Adrenal gland (tissue), 12 donors: ENCODE data around the gene PRR35. TPM values are rescaled to one million over a fixed set of nuclear protein-coding genes. Genes with fewer than 3 reads are reported as not detected.

Source experiments
- DNase-seq, 7 donors: peaks; one replicate each; pipeline ENCODE4 v3.0.0-alpha.2; 2019 to 2020
- H3K27ac ChIP-seq, 5 donors: fragments of 200-600 bp; sonication (generic) in 4 of 5; 1 replicate in 3 of 5; 2 replicates in 2 of 5; pipeline versions ENCODE4 v1.5.1 to v1.8.0; 2016 to 2020; ENCODE audit warnings: mild to moderate bottlenecking in 1 of 5
- H3K27me3 ChIP-seq: fragments of 200-600 bp; 2 replicates; pipeline ENCODE4 v1.8.0; 2021
- H3K36me3 ChIP-seq, 2 donors: fragments of 200-600 bp; replicated peaks in 1 of 2; 1 replicate in 1 of 2; 2 replicates in 1 of 2; pipeline versions ENCODE4 v1.5.1 to v1.8.0; 2018 to 2022
- H3K4me1 ChIP-seq, 2 donors: fragments of 200-600 bp; replicated peaks in 1 of 2; 1 replicate in 1 of 2; 2 replicates in 1 of 2; pipeline versions ENCODE4 v1.5.1 to v1.8.0; 2018 to 2021
- H3K4me3 ChIP-seq, 4 donors: fragments of 200-600 bp; sonication (generic) in 3 of 4; one replicate each; pipeline ENCODE4 v1.5.1; 2016 to 2018
- H3K9me3 ChIP-seq, 3 donors: fragments of 200-600 bp; sonication (generic) in 1 of 3; replicated peaks in 1 of 3; 1 replicate in 2 of 3; 2 replicates in 1 of 3; pipeline versions ENCODE4 v1.5.1 to v1.8.0; 2016 to 2021
- POLR2A ChIP-seq, 2 donors: fragments of 450-650 bp; IDR thresholded peaks; one replicate each; pipeline ENCODE4 v1.6.1; 2017; ENCODE audit warnings: antibody characterized with exemption in 2 of 2, mild to moderate bottlenecking in 2 of 2, moderate library complexity in 1 of 2
- WGBS, 4 donors: extraction: QIAGEN DNeasy Blood & Tissue Kit in 2 of 4; methylation state at CpG; one replicate each; pipeline versions ENCODE4 v1.1.5 to v1.1.7; 2013 to 2017; 5-methylcytosine and 5-hydroxymethylcytosine counted together
- intact Hi-C, 2 donors: fragments of 100-400 bp; cut with DNase I; formaldehyde crosslinking; loops; one replicate each; pipeline versions ENCODE4 v1.14.1 to v1.15.0; 2022 to 2023
- polyA plus RNA-seq, 3 donors: library from polyadenylated mRNA; stranded (reverse); fragments of 200-250 nt in 2 of 3; fragments of 350-450 nt in 1 of 3; fragmentation: Illumina TruSeq in 1 of 3; extraction: RNeasy Lipid Tissue Mini Kit (QIAGEN cat#74804) in 1 of 3; gene quantifications; one replicate each; pipeline ENCODE4 v1.2.3, GENCODE V29; 2013 to 2014
- total RNA-seq, 9 donors: library from RNA; depleted of rRNA in 4 of 9; stranded (reverse); fragments of >200 nt in 4 of 9; fragments of 120-200 nt in 1 of 9; fragmentation: NEBNext Ultra II Directional in 1 of 9; extraction: Animal tissue kit (Norgen Biotek cat#: 25700) in 1 of 9; gene quantifications; one replicate each; pipeline versions ENCODE4 v1.1.0 to v1.2.4, GENCODE V29; 2013 to 2023
- TF ChIP-seq, protein P1 (sequence below), 6 experiments: fragments of 450-650 bp in 4 of 6; fragments of 200-600 bp in 2 of 6; sonication (generic) in 1 of 6; IDR thresholded peaks; 1 replicate in 5 of 6; 2 replicates in 1 of 6; pipeline versions ENCODE4 v1.5.1 to v1.8.0; 2016 to 2021; ENCODE audit warnings: antibody characterized with exemption in 6 of 6, mild to moderate bottlenecking in 2 of 6, moderate library complexity in 1 of 6
- donor health status: healthy with polysubstance abuse.
- donor health status: Bipolar disorder and iron deficiency.
- donor health status: DM: yes; HTN: yes; CAD: no.
- donor health status: DM: no; HTN: no; CAD: no.
- donor health status: DM: no; HTN: no; CAD: no.
- donor health status: DM: yes; HTN: yes; CAD: no.

PRR35 gene
- total and polyA plus RNA-seq, 12 donors, result not detected

DNA sequence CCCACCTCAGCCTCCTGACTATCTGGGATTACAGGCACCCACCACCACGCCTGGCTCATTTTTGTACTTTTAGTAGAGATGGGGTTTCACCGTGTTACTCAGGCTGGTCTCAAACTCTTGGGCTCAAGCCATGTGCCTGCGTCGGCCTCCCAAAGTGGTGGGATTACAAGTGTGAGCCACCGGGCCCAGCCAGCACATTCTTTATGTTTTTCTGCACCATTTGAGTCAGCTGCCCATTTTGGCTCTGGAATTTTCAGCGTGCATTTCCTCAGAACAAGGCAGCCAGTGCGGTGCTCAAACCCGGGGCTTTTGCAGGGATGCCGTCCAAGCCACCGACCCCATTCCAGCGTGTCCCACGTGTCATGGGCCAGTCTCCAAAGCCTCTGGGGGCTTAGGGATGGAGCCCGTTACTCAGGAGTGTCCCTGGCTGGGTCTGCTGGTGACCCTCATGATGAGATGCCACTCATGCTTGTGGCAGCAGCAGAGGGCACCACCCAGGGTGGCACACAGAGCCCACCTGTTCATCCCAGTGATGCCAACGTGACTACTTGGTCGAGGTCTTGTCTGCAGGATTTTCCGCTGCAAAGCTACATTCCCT is 26.0 kb downstream of the PRR35 start:
- H3K27me3 ChIP-seq, result no peaks in the 10 kb centered on the region
- H3K4me3 ChIP-seq, result no peak overlapping the region
- intact Hi-C loops, result no loop called here
- H3K9me3 ChIP-seq, result no peaks in the 10 kb centered on the region
- H3K36me3 ChIP-seq, result no peaks in the 10 kb centered on the region
- H3K27ac ChIP-seq, result no peak overlapping the region
- TF ChIP-seq, protein P1, sequence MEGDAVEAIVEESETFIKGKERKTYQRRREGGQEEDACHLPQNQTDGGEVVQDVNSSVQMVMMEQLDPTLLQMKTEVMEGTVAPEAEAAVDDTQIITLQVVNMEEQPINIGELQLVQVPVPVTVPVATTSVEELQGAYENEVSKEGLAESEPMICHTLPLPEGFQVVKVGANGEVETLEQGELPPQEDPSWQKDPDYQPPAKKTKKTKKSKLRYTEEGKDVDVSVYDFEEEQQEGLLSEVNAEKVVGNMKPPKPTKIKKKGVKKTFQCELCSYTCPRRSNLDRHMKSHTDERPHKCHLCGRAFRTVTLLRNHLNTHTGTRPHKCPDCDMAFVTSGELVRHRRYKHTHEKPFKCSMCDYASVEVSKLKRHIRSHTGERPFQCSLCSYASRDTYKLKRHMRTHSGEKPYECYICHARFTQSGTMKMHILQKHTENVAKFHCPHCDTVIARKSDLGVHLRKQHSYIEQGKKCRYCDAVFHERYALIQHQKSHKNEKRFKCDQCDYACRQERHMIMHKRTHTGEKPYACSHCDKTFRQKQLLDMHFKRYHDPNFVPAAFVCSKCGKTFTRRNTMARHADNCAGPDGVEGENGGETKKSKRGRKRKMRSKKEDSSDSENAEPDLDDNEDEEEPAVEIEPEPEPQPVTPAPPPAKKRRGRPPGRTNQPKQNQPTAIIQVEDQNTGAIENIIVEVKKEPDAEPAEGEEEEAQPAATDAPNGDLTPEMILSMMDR (IDR thresholded peaks at IDR 0.05), result no peak
- TF ChIP-seq POLR2A (IDR thresholded peaks at IDR 0.05), result no peak
- WGBS, 4 donors, result 40 to 44% (median 42%) methylated on average over 9 to 16 of the region's 16 CpGs
- H3K4me1 ChIP-seq, result peaks cover 15 to 19% of the 10 kb centered on the region in 2 donors
- DNase-seq, result peak in 1 of 7 donors; percentile 24

DNA sequence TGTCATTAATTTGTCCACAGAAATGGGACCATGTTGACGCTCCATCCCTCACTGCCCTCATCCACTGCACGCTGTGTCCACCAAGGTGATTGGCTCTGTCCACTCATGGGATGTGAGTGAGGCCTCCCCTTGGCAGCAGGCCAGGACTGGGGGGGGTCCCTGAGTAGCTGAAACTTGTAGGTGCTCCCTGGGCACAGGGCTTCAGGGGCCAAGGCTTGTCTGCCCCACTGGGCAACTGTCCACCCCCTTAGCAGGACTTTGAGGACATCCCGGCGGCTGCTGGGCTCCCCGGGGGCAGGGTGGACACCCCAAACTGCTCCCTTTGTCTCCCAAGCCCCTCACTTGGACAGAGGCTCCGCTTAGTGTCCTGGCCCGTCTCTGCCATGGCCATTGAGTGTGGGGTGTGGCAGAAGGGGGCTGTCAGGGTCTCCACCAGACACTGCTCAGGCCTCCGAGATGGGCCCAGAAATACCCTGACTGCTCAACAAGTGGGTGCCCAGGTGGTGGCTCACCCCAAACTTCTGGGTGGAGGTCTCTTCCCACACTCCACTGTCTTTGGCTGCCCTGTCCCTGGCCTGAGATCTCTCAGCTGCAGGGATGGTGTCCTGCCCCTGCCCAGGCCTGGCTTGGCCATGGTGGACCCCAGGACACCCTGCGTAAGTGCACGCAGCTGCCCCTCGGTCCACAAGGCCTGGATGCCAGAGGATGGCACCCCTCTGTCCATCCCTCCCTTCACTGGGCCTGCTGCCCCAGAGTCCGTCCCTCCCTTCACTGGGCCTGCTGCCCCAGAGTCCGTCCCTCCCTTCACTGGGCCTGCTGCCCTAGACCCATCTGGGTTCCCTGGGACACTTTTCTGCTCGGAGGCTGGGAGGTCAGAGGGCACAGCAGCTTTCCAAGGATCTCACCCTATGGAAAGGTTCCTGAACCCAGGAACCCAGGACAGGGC is 26.7 kb downstream of the PRR35 start:
- 0 to 64% (median 59%) methylated on average over 1 to 14 of the region's 14 CpGs for WGBS, 4 donors
- peak overlapping the region in 2 of 5 donors; percentile 3 to 98 for H3K27ac ChIP-seq
- DNase-seq, result peak in 5 of 7 donors; percentile 45 to 81 (median 64)
- no peaks in the 10 kb centered on the region for H3K27me3 ChIP-seq
- no peak overlapping the region for H3K4me3 ChIP-seq
- no peaks in the 10 kb centered on the region for H3K36me3 ChIP-seq
- intact Hi-C loops, result no loop called here
- TF ChIP-seq POLR2A (IDR thresholded peaks at IDR 0.05), result no peak
- TF ChIP-seq, protein P1 (IDR thresholded peaks at IDR 0.05), result no peak
- no peaks in the 10 kb centered on the region for H3K9me3 ChIP-seq
- H3K4me1 ChIP-seq, result peaks cover 16 to 23% of the 10 kb centered on the region in 2 donors

GRCh38 chr16:588639-588888 is 28.4 kb downstream of the PRR35 start:
- Histone ChIP-seq H3K27ac (peak overlapping the region; percentile 96 to 100 (median 98)), H3K4me1 (peaks cover 24 to 37% of the 10 kb centered on the region in 2 donors), H3K4me3 (peak overlapping the region; percentile 66 to 89 (median 82)), H3K27me3 (no peaks in the 10 kb centered on the region), H3K9me3 (no peaks in the 10 kb centered on the region), H3K36me3 (no peaks in the 10 kb centered on the region)
- 0 to 1% (median 0%) methylated on average over 20 to 21 of the region's 21 CpGs; no CpG with 5 or more reads in 1 of the 4 donors for WGBS, 4 donors
- TF ChIP-seq POLR2A (IDR thresholded peaks at IDR 0.05), result no peak
- TF ChIP-seq, protein P1 (IDR thresholded peaks at IDR 0.05), result no peak
- DNase-seq, result peak; percentile 62 to 88 (median 80)
- intact Hi-C loops, result no loop called here

DNA sequence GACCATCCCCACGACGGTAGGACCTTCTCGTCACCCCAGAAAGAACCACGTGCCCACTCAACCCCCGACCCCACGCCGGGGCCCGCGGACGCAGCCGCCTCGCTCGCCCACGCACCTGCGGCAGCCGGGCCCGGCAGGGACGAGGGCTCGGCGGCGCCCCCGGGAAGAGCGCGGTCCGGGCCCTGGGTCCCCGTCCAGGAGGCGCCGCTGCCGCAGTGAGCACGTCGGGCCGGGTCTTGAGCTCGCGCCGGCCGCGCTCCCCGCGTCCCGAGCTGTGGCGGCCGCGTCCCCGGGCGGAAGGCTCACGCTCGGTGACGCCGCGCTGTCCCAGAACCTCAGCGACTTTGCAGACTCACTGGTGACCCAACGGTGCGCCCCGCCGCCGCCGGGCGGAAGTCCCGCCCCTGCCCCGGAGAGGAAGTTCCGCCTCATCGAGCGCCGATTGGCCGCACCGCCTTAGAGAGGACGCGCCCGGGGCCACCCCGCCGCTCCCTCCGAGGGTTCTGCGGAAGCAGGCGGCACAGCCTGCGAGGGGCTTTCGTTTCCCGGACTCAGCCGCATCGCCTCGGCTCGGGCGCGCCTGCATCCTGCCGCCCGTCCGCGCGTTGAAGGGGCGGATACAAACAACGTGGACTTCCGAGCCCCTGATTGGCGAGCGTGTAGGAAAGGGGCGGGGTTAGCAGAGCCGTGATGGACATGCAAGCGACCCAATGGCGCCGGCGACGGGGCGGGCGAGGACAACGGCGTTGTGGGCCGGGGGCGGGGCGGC is 28.9 kb downstream of the PRR35 start:
- intact Hi-C loops, result no loop called here

More for the DNA sequence above, 28.9 kb downstream of the PRR35 start:
- Histone ChIP-seq H3K9me3 (no peaks in the 10 kb centered on the region), H3K27ac (peak overlapping the region; percentile 96 to 100 (median 98)), H3K4me1 (peaks cover 24 to 37% of the 10 kb centered on the region in 2 donors), H3K36me3 (no peaks in the 10 kb centered on the region), H3K4me3 (peak overlapping the region; percentile 66 to 89 (median 82)), H3K27me3 (no peaks in the 10 kb centered on the region)
- peak; percentile 95 to 98 for TF ChIP-seq POLR2A (IDR thresholded peaks at IDR 0.05)
- TF ChIP-seq, protein P1 (IDR thresholded peaks at IDR 0.05), result no peak
- WGBS, 4 donors, result 0 to 1% (median 0%) methylated on average over 13 to 107 of the region's 107 CpGs
- DNase-seq, result peak; percentile 97 to 99 (median 98)
